ENCODE results near the gene PDCD4. TPM values are rescaled to one million over a fixed set of nuclear protein-coding genes. Genes with fewer than 3 reads are reported as not detected.
A peak's percentile ranks its signal among the peaks of the same experiment; 100 is the strongest.

The PDCD4 gene
- total RNA-seq, 1 experiment from 2014 or later: 63.0 TPM

- TF ChIP-seq ZBTB33 (IDR thresholded peaks at IDR 0.05; ENCODE audit: extremely low read depth, insufficient replicate concordance, low read length): peak; percentile 42
Observed at GRCh38 chr10:110918643-110919348, 47.1 kb downstream of the PDCD4 start, which contains the start of gene BBIP1 (continued).

- Histone ChIP-seq H4K20me1 (ENCODE audit: insufficient read depth) (no peaks in the 10 kb centered on the region; the same call in 1 of the 2 replicates), H3K9me3 (ENCODE audit: control insufficient read depth in 1 of 2, insufficient read depth in 1 of 2, low read depth in 1 of 2, low read length in 2 of 2) (no peaks in the 10 kb centered on the region), H3K9ac (ENCODE audit: low read length) (peak within 1 kb of the TSS; percentile 77), H3K9me2 (ENCODE audit: insufficient read depth) (no peaks in the 10 kb centered on the region), H3K27ac (ENCODE audit: low read depth, low read length) (peak within 1 kb of the TSS; percentile 83), H3K4me2 (ENCODE audit: low read length) (peak within 1 kb of the TSS; percentile 89), H3K27me3 (ENCODE audit: insufficient read depth, low read length) (no peaks in the 10 kb centered on the region), H3K79me2 (ENCODE audit: insufficient read depth, low read length) (peaks cover 48% of the 10 kb centered on the region), H3K4me3 (replicated peaks in 1 of 2; ENCODE audit: low read depth in 1 of 2, low read length in 2 of 2) (peak within 1 kb of the TSS; percentile 80 to 86), H3K36me3 (ENCODE audit: control insufficient read depth in 1 of 2, insufficient read depth in 2 of 2, low read length in 2 of 2) (no peaks in the 10 kb centered on the region), H3K4me1 (ENCODE audit: control insufficient read depth in 1 of 2, insufficient read depth in 2 of 2, low read length in 2 of 2) (peaks cover 4 to 17% of the 10 kb centered on the region in 2 experiments; a peak in 3 of 4 replicates), H2AFZ (ENCODE audit: low read depth, low read length, poor library complexity, severe bottlenecking) (peak within 1 kb of the TSS; percentile 76)
- TF ChIP-seq, protein P1, sequence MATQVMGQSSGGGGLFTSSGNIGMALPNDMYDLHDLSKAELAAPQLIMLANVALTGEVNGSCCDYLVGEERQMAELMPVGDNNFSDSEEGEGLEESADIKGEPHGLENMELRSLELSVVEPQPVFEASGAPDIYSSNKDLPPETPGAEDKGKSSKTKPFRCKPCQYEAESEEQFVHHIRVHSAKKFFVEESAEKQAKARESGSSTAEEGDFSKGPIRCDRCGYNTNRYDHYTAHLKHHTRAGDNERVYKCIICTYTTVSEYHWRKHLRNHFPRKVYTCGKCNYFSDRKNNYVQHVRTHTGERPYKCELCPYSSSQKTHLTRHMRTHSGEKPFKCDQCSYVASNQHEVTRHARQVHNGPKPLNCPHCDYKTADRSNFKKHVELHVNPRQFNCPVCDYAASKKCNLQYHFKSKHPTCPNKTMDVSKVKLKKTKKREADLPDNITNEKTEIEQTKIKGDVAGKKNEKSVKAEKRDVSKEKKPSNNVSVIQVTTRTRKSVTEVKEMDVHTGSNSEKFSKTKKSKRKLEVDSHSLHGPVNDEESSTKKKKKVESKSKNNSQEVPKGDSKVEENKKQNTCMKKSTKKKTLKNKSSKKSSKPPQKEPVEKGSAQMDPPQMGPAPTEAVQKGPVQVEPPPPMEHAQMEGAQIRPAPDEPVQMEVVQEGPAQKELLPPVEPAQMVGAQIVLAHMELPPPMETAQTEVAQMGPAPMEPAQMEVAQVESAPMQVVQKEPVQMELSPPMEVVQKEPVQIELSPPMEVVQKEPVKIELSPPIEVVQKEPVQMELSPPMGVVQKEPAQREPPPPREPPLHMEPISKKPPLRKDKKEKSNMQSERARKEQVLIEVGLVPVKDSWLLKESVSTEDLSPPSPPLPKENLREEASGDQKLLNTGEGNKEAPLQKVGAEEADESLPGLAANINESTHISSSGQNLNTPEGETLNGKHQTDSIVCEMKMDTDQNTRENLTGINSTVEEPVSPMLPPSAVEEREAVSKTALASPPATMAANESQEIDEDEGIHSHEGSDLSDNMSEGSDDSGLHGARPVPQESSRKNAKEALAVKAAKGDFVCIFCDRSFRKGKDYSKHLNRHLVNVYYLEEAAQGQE (IDR thresholded peaks at IDR 0.05; ENCODE audit: low read depth): no peak
- TF ChIP-seq ZNF274 (IDR thresholded peaks at IDR 0.05; ENCODE audit: low read depth, low read length) (no peak), ZFX (IDR thresholded peaks at IDR 0.05) (peak; percentile 95), POLR2A (IDR thresholded peaks at IDR 0.05; ENCODE audit: borderline replicate concordance, extremely low read depth, insufficient read depth, insufficient read length) (peak; percentile 81), CTCF (IDR thresholded peaks at IDR 0.05 in 2 of 3, conservative IDR thresholded peaks at IDR 0.05 in 1 of 3; ENCODE audit: borderline replicate concordance in 1 of 3, insufficient read depth in 1 of 3, low read depth in 2 of 3, low read length in 2 of 3) (peak in 1 of 3 experiments; percentile 19; a peak in 1 of 6 replicates), POLR2AphosphoS5 (IDR thresholded peaks at IDR 0.05; ENCODE audit: low read depth, low read length) (peak; percentile 89)
- intact Hi-C loops (cut with micrococcal nuclease): no loop called here
- DNase-seq (ENCODE audit: low read depth, low spot score): no peak
- no TSS peak for BruUV-seq (replicated peaks)
- ATAC-seq: peak; percentile 44
- POLR2A ChIA-PET: interaction anchor here (0.6 to 3.0 kb wide), 19 partner anchors 9 to 1456 kb away, joined by 3 to 35 read pairs (median 5); partner anchors contain the start of gene PDCD4
- CTCF ChIA-PET: interaction anchor here (0.6 to 1.8 kb wide), 12 partner anchors 17 to 784 kb away, joined by 3 to 9 read pairs (median 3); no protein-coding TSS in a partner anchor
- RAD21 ChIA-PET (ENCODE audit: low non-redundant PET in 1 of 2, low total read pairs in 2 of 2, uncharacterized antibody in 2 of 2, unreplicated experiment in 2 of 2): interaction anchor here in 1 of 2 experiments (1.2 kb wide), 1 partner anchor 173 kb away, joined by 3 read pairs; no protein-coding TSS in a partner anchor
Observed at GRCh38 chr10:110919349-110919931, 47.7 kb downstream of the PDCD4 start, which contains the start of gene SHOC2. SHOC2 (plus strand) TSS chr10:110919604; CDS start chr10:110964359, 44,755 bp downstream.

Measured in HCT116 (cell line).